Astrocyte of the cerebellum (primary cell): ENCODE measurements around the gene RHEB.
A peak's percentile ranks its signal among the peaks of the same experiment; 100 is the strongest.

Source experiments
- DNase-seq: peaks from one replicate; pipeline ENCODE4 v3.0.0-alpha.2; 2011; ENCODE audit warnings: low read depth
- H3K4me3 ChIP-seq: 2 replicates; pipeline ENCODE4 v1.5.1; 2011; ENCODE audit warnings: mild to moderate bottlenecking, low read depth, low read length, moderate library complexity
- in situ Hi-C: cut with HindIII; loops from 2 replicates; pipeline ENCODE4 v1.10.0; 2017; ENCODE audit warnings: low sequenced_read_pairs
- TF ChIP-seq, protein P1 (sequence below): IDR thresholded peaks from 2 replicates; pipeline ENCODE4 v1.5.1; 2012; ENCODE audit warnings: low read length, low read depth, moderate library complexity, mild to moderate bottlenecking; ENCODE audit errors: missing control alignments

RHEB gene

GRCh38 chr7:151459726-151460473 lies 59.8 kb downstream of the RHEB start:
- peak; percentile 82 for DNase-seq
- H3K4me3 ChIP-seq = peak overlapping the region; percentile 8
- TF ChIP-seq, protein P1, sequence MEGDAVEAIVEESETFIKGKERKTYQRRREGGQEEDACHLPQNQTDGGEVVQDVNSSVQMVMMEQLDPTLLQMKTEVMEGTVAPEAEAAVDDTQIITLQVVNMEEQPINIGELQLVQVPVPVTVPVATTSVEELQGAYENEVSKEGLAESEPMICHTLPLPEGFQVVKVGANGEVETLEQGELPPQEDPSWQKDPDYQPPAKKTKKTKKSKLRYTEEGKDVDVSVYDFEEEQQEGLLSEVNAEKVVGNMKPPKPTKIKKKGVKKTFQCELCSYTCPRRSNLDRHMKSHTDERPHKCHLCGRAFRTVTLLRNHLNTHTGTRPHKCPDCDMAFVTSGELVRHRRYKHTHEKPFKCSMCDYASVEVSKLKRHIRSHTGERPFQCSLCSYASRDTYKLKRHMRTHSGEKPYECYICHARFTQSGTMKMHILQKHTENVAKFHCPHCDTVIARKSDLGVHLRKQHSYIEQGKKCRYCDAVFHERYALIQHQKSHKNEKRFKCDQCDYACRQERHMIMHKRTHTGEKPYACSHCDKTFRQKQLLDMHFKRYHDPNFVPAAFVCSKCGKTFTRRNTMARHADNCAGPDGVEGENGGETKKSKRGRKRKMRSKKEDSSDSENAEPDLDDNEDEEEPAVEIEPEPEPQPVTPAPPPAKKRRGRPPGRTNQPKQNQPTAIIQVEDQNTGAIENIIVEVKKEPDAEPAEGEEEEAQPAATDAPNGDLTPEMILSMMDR = peak; percentile 53
- in situ Hi-C loops = no loop called here

GRCh38 chr7:151457534-151457933 lies 62.2 kb downstream of the RHEB start:
- H3K4me3 ChIP-seq = no peak overlapping the region
- TF ChIP-seq, protein P1 = no peak
- no peak for DNase-seq
- in situ Hi-C loops = no loop called here

- TF ChIP-seq, protein P1 = no peak
- H3K4me3 ChIP-seq = no peak overlapping the region
- no peak for DNase-seq
- in situ Hi-C loops = no loop called here
Measured at GRCh38 chr7:151456782-151457181, 62.9 kb downstream of the RHEB start.

GRCh38 chr7:151456276-151456675 lies 63.4 kb downstream of the RHEB start:
- TF ChIP-seq, protein P1 = no peak
- in situ Hi-C loops = no loop called here
- no peak for DNase-seq
- no peak overlapping the region for H3K4me3 ChIP-seq

GRCh38 chr7:151455690-151456089 lies 64.0 kb downstream of the RHEB start:
- in situ Hi-C loops = no loop called here
- DNase-seq = no peak
- TF ChIP-seq, protein P1 = no peak
- H3K4me3 ChIP-seq = no peak overlapping the region

DNA sequence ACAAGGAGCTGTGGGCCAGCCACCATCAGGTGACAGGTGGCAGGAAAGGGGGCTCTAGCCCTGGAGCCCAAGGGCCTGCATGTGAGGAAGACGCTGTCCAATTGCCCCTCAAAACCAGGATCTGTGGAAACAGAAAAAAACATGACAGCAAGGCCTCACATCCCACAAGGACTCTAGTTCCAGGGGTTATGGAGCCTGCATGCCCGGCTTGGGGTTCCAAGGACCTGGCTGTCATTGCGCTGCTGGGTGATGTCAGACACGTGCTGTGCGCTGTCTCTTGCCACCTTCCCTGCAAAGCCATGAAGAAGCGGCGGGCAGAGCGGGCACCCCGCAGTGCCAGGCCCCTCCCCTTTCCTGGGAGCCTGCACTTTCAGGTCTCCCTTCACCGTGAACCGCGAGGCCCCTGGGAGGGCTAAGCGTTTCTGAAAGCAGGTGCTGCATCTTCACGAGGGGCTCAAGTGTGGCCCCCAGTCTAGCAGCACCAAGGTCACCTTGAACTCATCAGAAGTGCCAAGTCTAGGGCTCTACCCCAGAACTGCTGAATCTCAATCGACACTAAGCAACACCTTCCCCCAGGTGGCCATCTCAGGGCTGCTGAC lies 64.7 kb downstream of the RHEB start:
- no peak for DNase-seq
- no peak overlapping the region for H3K4me3 ChIP-seq
- TF ChIP-seq, protein P1 = no peak
- in situ Hi-C loops = no loop called here
